Measurements from ENCODE around the gene AGR2.

Gene AGR2

GRCh38 chr7:16803125-16803524 lies 1.7 kb downstream of the AGR2 start:
- intact Hi-C loops (cut with micrococcal nuclease) = no loop called here
- H3K27me3 Mint-ChIP-seq = no peaks in the 10 kb centered on the region
- H3K4me3 Mint-ChIP-seq = no peak overlapping the region

GRCh38 chr7:16801579-16801978 lies 3.2 kb downstream of the AGR2 start:
- no peaks in the 10 kb centered on the region for H3K9me3 Mint-ChIP-seq
- H3K27me3 Mint-ChIP-seq = no peaks in the 10 kb centered on the region
- H3K36me3 Mint-ChIP-seq (ENCODE audit: low read depth) = no peaks in the 10 kb centered on the region
- intact Hi-C loops (cut with micrococcal nuclease) = loop anchor here (1.0 kb wide), 1 partner anchor 117 kb away; no protein-coding TSS in a partner anchor
- H3K4me3 Mint-ChIP-seq = no peak overlapping the region
- no peaks in the 10 kb centered on the region for H3K4me1 Mint-ChIP-seq (ENCODE audit: low read depth)
- H3K27ac Mint-ChIP-seq = no peak overlapping the region

More at GRCh38 chr7:16803125-16803524, 1.7 kb downstream of the AGR2 start:
- Mint-ChIP-seq H3K9me3 (no peaks in the 10 kb centered on the region), H3K36me3 (ENCODE audit: low read depth) (no peaks in the 10 kb centered on the region), H3K27ac (no peak overlapping the region), H3K4me1 (ENCODE audit: low read depth) (no peaks in the 10 kb centered on the region)

DNA sequence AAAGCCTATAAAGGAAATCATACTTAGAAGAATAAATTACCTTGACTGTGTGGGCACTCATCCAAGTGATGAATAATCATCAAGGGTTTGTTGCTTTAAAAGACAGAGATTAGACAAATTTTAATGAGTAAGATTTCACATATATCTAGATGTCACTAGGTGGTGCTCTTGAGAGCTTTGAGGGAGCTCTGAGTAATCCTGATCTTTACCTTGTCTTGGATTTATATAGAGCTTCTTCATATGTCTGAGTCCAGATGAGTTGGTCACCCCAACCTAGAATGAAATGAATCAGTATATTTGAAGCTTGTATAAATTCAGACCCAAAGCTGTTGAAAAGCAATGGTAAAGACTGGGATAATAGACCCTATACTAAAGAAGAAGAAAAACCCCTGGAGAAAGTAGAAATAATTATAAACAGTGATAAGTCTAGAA lies 3.7 kb downstream of the AGR2 start:
- Mint-ChIP-seq H3K27ac (no peak overlapping the region), H3K4me1 (ENCODE audit: low read depth) (no peaks in the 10 kb centered on the region), H3K36me3 (ENCODE audit: low read depth) (no peaks in the 10 kb centered on the region), H3K4me3 (no peak overlapping the region), H3K27me3 (no peaks in the 10 kb centered on the region), H3K9me3 (no peaks in the 10 kb centered on the region)
- intact Hi-C loops (cut with micrococcal nuclease) = loop anchor here (1.0 kb wide), 1 partner anchor 117 kb away; no protein-coding TSS in a partner anchor

- H3K36me3 Mint-ChIP-seq (ENCODE audit: low read depth) = no peaks in the 10 kb centered on the region
- no peaks in the 10 kb centered on the region for H3K9me3 Mint-ChIP-seq
- H3K4me1 Mint-ChIP-seq (ENCODE audit: low read depth) = no peaks in the 10 kb centered on the region
- no peaks in the 10 kb centered on the region for H3K27me3 Mint-ChIP-seq
- intact Hi-C loops (cut with micrococcal nuclease) = no loop called here
- H3K4me3 Mint-ChIP-seq = no peak overlapping the region
- H3K27ac Mint-ChIP-seq = no peak overlapping the region
These were observed 9.2 kb downstream of the AGR2 start for GRCh38 chr7:16795624-16796023.

DNA sequence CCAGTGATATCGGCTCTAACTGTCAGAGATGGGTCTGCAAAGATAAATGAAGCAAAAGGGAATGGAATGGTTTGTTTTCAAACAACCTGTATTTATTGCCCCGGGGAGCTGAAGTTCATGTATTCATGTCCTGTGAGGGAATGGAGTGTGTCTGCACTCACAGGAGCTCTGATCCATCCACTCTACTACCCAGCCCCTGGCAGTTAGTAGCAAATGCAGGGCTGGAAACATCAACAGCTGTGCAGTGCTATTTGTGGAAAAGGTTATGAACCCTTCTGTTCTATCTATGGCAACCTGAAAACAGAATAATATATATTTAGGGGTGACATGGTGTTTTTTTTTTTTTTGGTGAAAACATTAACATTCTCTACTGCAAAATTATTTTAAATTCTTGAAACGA lies 9.8 kb downstream of the AGR2 start:
- H3K27ac Mint-ChIP-seq = no peak overlapping the region

DNA sequence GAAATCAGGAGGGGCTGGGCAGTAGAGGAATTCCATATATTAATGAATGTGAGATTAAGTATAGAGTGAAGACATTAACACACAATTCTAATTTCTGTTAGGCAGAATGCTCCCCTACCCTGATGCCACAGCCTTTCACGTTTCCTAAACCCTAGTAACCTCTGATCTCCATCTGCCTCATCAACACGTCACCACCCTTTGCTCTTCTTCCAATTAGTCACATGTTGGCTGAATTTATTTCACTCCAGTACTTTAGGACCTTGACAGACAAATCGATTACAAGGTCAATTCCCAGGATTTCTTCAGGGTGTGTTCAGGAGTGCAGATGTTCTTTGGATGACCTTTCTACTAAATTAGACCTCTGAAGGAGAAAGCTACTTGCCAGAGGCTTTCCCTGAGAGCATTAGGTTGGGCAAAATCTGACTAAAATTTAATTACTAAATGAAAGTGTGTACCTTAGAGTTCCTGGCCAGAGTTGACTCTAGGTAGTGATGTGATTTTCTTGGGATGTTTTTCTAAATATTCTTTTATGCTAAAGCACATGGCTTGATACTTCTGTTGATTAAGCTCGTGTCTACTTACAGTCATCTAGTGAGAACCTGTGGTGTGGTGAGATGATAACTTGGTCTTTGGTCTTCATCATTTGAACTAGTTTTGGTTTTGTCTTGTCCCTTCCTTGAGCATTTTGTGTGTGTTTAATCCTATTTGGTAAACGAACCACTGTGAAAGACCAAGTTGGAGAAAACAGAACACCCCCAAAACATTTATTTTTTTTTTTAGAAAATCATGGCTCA lies 12.7 kb downstream of the AGR2 start:
- Mint-ChIP-seq H3K4me3 (no peak overlapping the region), H3K27ac (no peak overlapping the region), H3K27me3 (no peaks in the 10 kb centered on the region), H3K9me3 (no peaks in the 10 kb centered on the region), H3K36me3 (ENCODE audit: low read depth) (no peaks in the 10 kb centered on the region), H3K4me1 (ENCODE audit: low read depth) (no peaks in the 10 kb centered on the region)
- intact Hi-C loops (cut with micrococcal nuclease) = no loop called here

More for the DNA sequence above, 9.8 kb downstream of the AGR2 start:
- H3K9me3 Mint-ChIP-seq = no peaks in the 10 kb centered on the region
- H3K27me3 Mint-ChIP-seq = no peaks in the 10 kb centered on the region
- H3K4me1 Mint-ChIP-seq (ENCODE audit: low read depth) = no peaks in the 10 kb centered on the region
- no peaks in the 10 kb centered on the region for H3K36me3 Mint-ChIP-seq (ENCODE audit: low read depth)
- H3K4me3 Mint-ChIP-seq = no peak overlapping the region
- intact Hi-C loops (cut with micrococcal nuclease) = no loop called here

- H3K27ac Mint-ChIP-seq = no peak overlapping the region
- no peak overlapping the region for H3K4me3 Mint-ChIP-seq
- H3K27me3 Mint-ChIP-seq = no peaks in the 10 kb centered on the region
- no peaks in the 10 kb centered on the region for H3K4me1 Mint-ChIP-seq (ENCODE audit: low read depth)
- intact Hi-C loops (cut with micrococcal nuclease) = no loop called here
- H3K36me3 Mint-ChIP-seq (ENCODE audit: low read depth) = no peaks in the 10 kb centered on the region
- H3K9me3 Mint-ChIP-seq = no peaks in the 10 kb centered on the region
These were observed 13.7 kb downstream of the AGR2 start for GRCh38 chr7:16791071-16791470.

DNA sequence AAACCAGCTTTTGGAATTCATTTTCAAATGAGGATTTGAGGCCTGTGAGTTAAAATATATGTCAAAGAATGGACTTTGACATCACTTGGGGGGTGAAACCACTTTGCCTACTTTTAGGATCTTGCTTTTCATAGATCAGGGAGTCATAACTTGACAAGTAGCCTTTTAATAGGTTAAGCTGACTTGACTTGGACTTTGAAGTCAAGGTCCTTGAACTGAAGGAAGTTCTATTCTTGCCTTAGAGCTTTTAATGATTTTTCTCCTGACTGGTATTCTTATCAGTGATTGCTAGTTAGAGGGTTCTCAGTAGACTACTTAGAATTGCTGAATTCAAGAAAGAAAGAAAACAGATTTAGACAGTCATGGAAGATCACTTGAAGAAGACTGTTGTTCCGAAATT lies 17.7 kb downstream of the AGR2 start:
- intact Hi-C loops (cut with micrococcal nuclease) = no loop called here
- H3K4me3 Mint-ChIP-seq = no peak overlapping the region
- no peaks in the 10 kb centered on the region for H3K4me1 Mint-ChIP-seq (ENCODE audit: low read depth)
- H3K27me3 Mint-ChIP-seq = no peaks in the 10 kb centered on the region
- H3K36me3 Mint-ChIP-seq (ENCODE audit: low read depth) = no peaks in the 10 kb centered on the region
- no peak overlapping the region for H3K27ac Mint-ChIP-seq
- no peaks in the 10 kb centered on the region for H3K9me3 Mint-ChIP-seq

DNA sequence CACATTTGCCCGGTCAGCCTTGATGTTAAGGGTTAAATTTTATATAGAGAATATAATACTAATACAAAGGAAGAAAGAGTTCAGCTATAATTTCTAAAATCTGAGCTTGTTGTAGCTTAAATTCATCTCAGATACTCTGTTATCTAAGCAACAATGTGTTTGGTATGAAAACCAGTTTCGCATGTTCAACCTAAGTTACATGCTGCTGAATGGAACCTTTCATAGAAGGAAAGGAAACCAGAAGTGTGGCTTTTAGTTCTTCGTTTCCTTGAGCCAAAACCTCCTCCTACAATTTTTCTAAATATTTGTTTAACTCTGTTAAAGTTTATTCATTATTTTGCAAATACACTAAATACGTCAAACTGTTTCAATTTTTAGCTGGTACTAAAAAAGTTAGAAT lies 18.5 kb downstream of the AGR2 start:
- H3K36me3 Mint-ChIP-seq (ENCODE audit: low read depth) = no peaks in the 10 kb centered on the region

GRCh38 chr7:16785846-16786245 lies 19.0 kb downstream of the AGR2 start:
- H3K36me3 Mint-ChIP-seq (ENCODE audit: low read depth) = no peaks in the 10 kb centered on the region
- intact Hi-C loops (cut with micrococcal nuclease) = no loop called here

More for the DNA sequence above, 18.5 kb downstream of the AGR2 start:
- Mint-ChIP-seq H3K27ac (no peak overlapping the region), H3K4me1 (ENCODE audit: low read depth) (no peaks in the 10 kb centered on the region), H3K4me3 (no peak overlapping the region), H3K27me3 (no peaks in the 10 kb centered on the region), H3K9me3 (no peaks in the 10 kb centered on the region)
- intact Hi-C loops (cut with micrococcal nuclease) = no loop called here

DNA sequence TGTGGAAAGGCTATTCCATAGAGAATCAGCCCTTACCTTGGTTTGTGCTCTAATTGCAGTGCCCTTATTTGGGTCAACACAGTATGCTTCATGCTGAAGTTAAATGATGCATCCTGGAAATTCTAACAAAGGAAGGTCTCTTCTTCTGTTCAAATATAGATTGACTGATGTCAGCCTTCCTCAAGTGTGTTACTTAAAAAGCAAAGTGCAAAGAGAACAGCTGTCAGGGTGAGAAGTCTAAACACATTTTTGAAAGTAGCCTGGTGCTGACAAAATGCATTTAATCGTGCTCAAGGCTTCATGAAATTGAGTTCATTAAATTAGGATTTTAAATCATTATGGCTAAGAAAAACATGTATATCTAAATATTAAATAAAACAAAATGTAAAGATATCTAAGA lies 19.5 kb downstream of the AGR2 start:
- no peaks in the 10 kb centered on the region for H3K9me3 Mint-ChIP-seq
- intact Hi-C loops (cut with micrococcal nuclease) = no loop called here
- H3K4me1 Mint-ChIP-seq (ENCODE audit: low read depth) = no peaks in the 10 kb centered on the region
- H3K4me3 Mint-ChIP-seq = no peak overlapping the region
- H3K27ac Mint-ChIP-seq = no peak overlapping the region
- no peaks in the 10 kb centered on the region for H3K27me3 Mint-ChIP-seq
- no peaks in the 10 kb centered on the region for H3K36me3 Mint-ChIP-seq (ENCODE audit: low read depth)

More at GRCh38 chr7:16785846-16786245, 19.0 kb downstream of the AGR2 start:
- Mint-ChIP-seq H3K4me3 (no peak overlapping the region), H3K9me3 (no peaks in the 10 kb centered on the region), H3K4me1 (ENCODE audit: low read depth) (no peaks in the 10 kb centered on the region), H3K27ac (no peak overlapping the region), H3K27me3 (no peaks in the 10 kb centered on the region)

DNA sequence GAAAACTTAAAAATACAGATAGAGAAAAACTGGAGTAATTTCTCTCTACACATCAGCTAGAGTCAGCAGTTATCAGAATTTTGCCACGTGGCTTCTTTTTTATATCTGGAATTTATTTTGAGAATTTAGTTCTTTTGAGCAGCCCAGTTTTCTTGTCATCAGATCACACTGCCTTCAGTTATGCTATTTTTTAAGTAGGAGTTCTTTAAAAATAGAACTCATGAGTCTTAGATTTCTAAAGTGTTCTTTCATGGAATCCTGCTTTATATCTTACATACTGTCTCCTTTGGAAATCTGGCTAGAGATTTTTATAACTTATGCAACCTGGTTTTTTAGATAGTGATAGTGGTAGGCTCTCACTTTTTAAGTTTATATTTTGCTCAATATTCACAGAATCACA lies 24.2 kb downstream of the AGR2 start:
- intact Hi-C loops (cut with micrococcal nuclease) = no loop called here
- H3K27ac Mint-ChIP-seq = no peak overlapping the region
- no peaks in the 10 kb centered on the region for H3K36me3 Mint-ChIP-seq (ENCODE audit: low read depth)
- no peak overlapping the region for H3K4me3 Mint-ChIP-seq
- H3K27me3 Mint-ChIP-seq = no peaks in the 10 kb centered on the region
- no peaks in the 10 kb centered on the region for H3K9me3 Mint-ChIP-seq
- H3K4me1 Mint-ChIP-seq (ENCODE audit: low read depth) = no peaks in the 10 kb centered on the region

GRCh38 chr7:16779051-16779450 lies 25.7 kb downstream of the AGR2 start:
- no peak overlapping the region for H3K4me3 Mint-ChIP-seq
- no peaks in the 10 kb centered on the region for H3K27me3 Mint-ChIP-seq
- no peaks in the 10 kb centered on the region for H3K9me3 Mint-ChIP-seq
- intact Hi-C loops (cut with micrococcal nuclease) = no loop called here
- no peak overlapping the region for H3K27ac Mint-ChIP-seq
- no peaks in the 10 kb centered on the region for H3K4me1 Mint-ChIP-seq (ENCODE audit: low read depth)
- H3K36me3 Mint-ChIP-seq (ENCODE audit: low read depth) = no peaks in the 10 kb centered on the region

GRCh38 chr7:16778476-16778875 lies 26.3 kb downstream of the AGR2 start:
- Mint-ChIP-seq H3K4me1 (ENCODE audit: low read depth) (no peaks in the 10 kb centered on the region), H3K27ac (no peak overlapping the region), H3K27me3 (no peaks in the 10 kb centered on the region), H3K36me3 (ENCODE audit: low read depth) (no peaks in the 10 kb centered on the region), H3K9me3 (no peaks in the 10 kb centered on the region), H3K4me3 (no peak overlapping the region)
- intact Hi-C loops (cut with micrococcal nuclease) = no loop called here

DNA sequence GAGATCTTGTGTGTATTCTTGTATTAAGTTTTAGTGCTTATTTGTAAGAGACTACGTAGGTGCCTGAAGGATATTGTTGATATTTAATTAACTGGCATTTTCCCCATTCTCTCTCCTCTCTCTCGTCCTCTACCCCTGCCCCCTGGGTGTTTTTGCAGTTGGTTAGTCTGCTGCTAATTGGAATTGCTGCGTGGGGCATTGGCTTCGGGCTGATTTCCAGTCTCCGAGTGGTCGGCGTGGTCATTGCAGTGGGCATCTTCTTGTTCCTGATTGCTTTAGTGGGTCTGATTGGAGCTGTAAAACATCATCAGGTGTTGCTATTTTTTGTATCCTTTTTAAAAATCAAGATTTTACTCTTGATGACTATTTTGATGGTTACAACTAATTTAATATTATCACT lies 28.7 kb downstream of the AGR2 start:
- intact Hi-C loops (cut with micrococcal nuclease) = no loop called here
- Mint-ChIP-seq H3K27me3 (no peaks in the 10 kb centered on the region), H3K4me1 (ENCODE audit: low read depth) (peaks cover 3% of the 10 kb centered on the region), H3K9me3 (no peaks in the 10 kb centered on the region), H3K27ac (no peak overlapping the region), H3K4me3 (no peak overlapping the region), H3K36me3 (ENCODE audit: low read depth) (no peaks in the 10 kb centered on the region)
